ENCODE results near the gene RAX2.
"Not testable (repeated sequence)": the region's sequence is repeated elsewhere in the genome, so short reads cannot be mapped to it uniquely, and the experiment has no call there.

RAX2 gene

GRCh38 chr19:3775831-3776230 lies 3.8 kb upstream of the RAX2 start:
- no peak for DNase-seq

GRCh38 chr19:3775374-3775711 lies 3.3 kb upstream of the RAX2 start:
- no peak for DNase-seq

GRCh38 chr19:3774621-3775373 lies 2.8 kb upstream of the RAX2 start:
- no peak for DNase-seq

- DNase-seq = no peak
Observed at GRCh38 chr19:3773814-3774515, 1.9 kb upstream of the RAX2 start.

- no peak for DNase-seq
Observed at GRCh38 chr19:3771000-3771905, 775 bp downstream of the RAX2 start.

- no peak for DNase-seq
Observed at GRCh38 chr19:3770136-3770999, 1.7 kb downstream of the RAX2 start.

GRCh38 chr19:3769494-3769893 lies 2.5 kb downstream of the RAX2 start:
- no peak for DNase-seq

GRCh38 chr19:3768748-3769099 lies 3.3 kb downstream of the RAX2 start:
- no peak for DNase-seq

- DNase-seq = no peak
Observed at GRCh38 chr19:3768015-3768747, 3.8 kb downstream of the RAX2 start.

GRCh38 chr19:3767050-3767449 lies 5.0 kb downstream of the RAX2 start:
- DNase-seq = no peak

GRCh38 chr19:3766520-3766919 lies 5.5 kb downstream of the RAX2 start:
- DNase-seq = no peak

- DNase-seq = not testable (repeated sequence)
Observed at GRCh38 chr19:3765757-3766156, 6.3 kb downstream of the RAX2 start.

GRCh38 chr19:3765121-3765520 lies 6.9 kb downstream of the RAX2 start:
- no peak for DNase-seq

GRCh38 chr19:3762501-3763459 lies 9.2 kb downstream of the RAX2 start, which contains the start of gene MRPL54:
MRPL54 (plus strand) TSS chr19:3762682; CDS start chr19:3762701, 19 bp downstream.
- peak; percentile 90 for DNase-seq

GRCh38 chr19:3762130-3762473 lies 9.9 kb downstream of the RAX2 start:
- no peak for DNase-seq

GRCh38 chr19:3761382-3762129 lies 10.5 kb downstream of the RAX2 start, which contains the start of gene APBA3:
APBA3 (minus strand) TSS chr19:3761692; CDS start chr19:3760264, 1,428 bp downstream.
- DNase-seq = peak; percentile 80

- no peak for DNase-seq
Observed at GRCh38 chr19:3760871-3761361, 11.1 kb downstream of the RAX2 start.

- DNase-seq = no peak
Observed at GRCh38 chr19:3759482-3760254, 12.4 kb downstream of the RAX2 start.

GRCh38 chr19:3758297-3758696 lies 13.7 kb downstream of the RAX2 start:
- not testable (repeated sequence) for DNase-seq
